ENCODE data around the gene SUSD3.

Gene SUSD3

GRCh38 chr9:93077811-93078210 is 19.3 kb downstream of the SUSD3 start:
- no peak for DNase-seq

GRCh38 chr9:93079371-93079770 is 20.9 kb downstream of the SUSD3 start:
- no peak for DNase-seq

GRCh38 chr9:93080406-93080805 is 21.9 kb downstream of the SUSD3 start:
- DNase-seq, result no peak

GRCh38 chr9:93081081-93081529 is 22.6 kb downstream of the SUSD3 start:
- DNase-seq, result no peak

- DNase-seq, result no peak
Observed at GRCh38 chr9:93081931-93082330, 23.4 kb downstream of the SUSD3 start.

- DNase-seq, result no peak
Observed at GRCh38 chr9:93082841-93083411, 24.4 kb downstream of the SUSD3 start.

- no peak for DNase-seq
Observed at GRCh38 chr9:93083592-93084470, 25.3 kb downstream of the SUSD3 start.

GRCh38 chr9:93084471-93084881 is 26.0 kb downstream of the SUSD3 start:
- no peak for DNase-seq

- no peak for DNase-seq
Observed at GRCh38 chr9:93085676-93086075, 27.2 kb downstream of the SUSD3 start.

GRCh38 chr9:93086447-93087224 is 28.1 kb downstream of the SUSD3 start:
- no peak for DNase-seq

- DNase-seq, result no peak
Observed at GRCh38 chr9:93087971-93088655, 29.6 kb downstream of the SUSD3 start.

- no peak for DNase-seq
Observed at GRCh38 chr9:93088656-93089015, 30.1 kb downstream of the SUSD3 start.

GRCh38 chr9:93089024-93089423 is 30.5 kb downstream of the SUSD3 start:
- DNase-seq, result no peak

GRCh38 chr9:93089481-93089991 is 31.0 kb downstream of the SUSD3 start:
- no peak for DNase-seq

GRCh38 chr9:93090091-93090655 is 31.7 kb downstream of the SUSD3 start:
- no peak for DNase-seq

- DNase-seq, result no peak
Observed at GRCh38 chr9:93091056-93091452, 32.6 kb downstream of the SUSD3 start.

- DNase-seq, result no peak
Observed at GRCh38 chr9:93091453-93092081, 33.1 kb downstream of the SUSD3 start.

GRCh38 chr9:93092251-93092991 is 33.9 kb downstream of the SUSD3 start:
- DNase-seq, result no peak

- no peak for DNase-seq
Observed at GRCh38 chr9:93093127-93093876, 34.8 kb downstream of the SUSD3 start.

GRCh38 chr9:93093877-93094657 is 35.6 kb downstream of the SUSD3 start:
- DNase-seq, result no peak
